DMS79 treated with DMSO at 0.1 percent for 48 hours (cell line): ENCODE measurements around the gene NUP210.

Experiments
- DNase-seq: peaks from one replicate; lab custom pipeline; 2025; lab: John Stamatoyannopoulos, UW

Gene NUP210

DNA sequence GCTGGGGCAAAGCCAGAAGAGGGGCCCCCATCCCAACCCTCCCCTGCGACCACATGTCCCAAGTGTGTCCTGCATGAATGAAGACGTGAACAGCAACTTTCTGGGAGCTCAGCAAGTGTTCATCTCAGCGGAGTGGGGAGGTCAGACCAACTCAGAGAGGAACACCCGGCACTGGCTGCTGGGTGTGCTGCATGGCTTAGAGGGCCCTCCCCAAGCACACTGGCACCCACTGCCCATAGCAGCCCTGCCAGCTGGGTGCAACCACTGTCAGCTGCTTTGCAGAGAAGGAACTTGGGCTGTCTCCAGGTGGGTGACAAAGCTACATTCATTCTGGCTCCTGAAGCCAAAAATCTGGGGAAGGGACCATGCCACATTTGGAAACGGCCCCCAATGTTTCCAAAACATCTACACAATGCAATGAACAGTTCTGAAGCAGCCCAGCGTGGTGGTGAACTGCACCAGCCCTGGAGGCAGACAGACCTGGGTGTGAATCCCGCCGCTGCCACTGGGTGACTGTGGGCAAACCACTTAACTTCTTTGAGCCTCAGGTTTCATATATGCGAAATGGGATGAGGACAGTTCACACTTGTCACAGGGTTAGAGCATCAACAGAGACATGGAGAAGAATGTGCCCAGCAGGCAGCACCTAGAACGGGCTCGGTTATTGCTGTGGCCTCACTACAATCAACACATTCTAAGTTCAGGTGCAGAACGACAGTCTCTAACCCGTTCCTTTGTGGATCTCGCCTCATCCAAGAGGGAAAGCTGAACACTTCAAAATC, 145.4 kb downstream of the NUP210 start:
- no peak for DNase-seq

DNA sequence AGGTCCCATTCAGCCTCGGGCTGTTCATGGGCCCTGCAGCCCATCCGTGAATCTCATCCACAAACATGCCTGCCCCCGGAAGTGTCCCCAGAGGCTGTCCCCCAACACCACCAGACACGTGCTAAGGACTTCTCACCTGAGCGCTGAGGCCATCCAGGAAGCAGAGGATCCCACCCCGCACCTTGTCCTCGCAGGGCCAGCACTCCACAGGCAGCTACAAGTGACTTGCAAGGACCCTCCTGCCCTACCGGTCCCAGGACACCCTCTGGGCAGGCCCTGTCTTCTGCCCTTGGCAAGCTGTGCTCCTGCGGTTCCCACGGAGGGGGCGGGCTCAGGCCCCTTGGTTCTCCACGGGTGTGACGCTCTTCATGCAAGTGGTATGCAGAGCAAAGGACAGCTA, 146.0 kb downstream of the NUP210 start:
- DNase-seq: no peak

DNA sequence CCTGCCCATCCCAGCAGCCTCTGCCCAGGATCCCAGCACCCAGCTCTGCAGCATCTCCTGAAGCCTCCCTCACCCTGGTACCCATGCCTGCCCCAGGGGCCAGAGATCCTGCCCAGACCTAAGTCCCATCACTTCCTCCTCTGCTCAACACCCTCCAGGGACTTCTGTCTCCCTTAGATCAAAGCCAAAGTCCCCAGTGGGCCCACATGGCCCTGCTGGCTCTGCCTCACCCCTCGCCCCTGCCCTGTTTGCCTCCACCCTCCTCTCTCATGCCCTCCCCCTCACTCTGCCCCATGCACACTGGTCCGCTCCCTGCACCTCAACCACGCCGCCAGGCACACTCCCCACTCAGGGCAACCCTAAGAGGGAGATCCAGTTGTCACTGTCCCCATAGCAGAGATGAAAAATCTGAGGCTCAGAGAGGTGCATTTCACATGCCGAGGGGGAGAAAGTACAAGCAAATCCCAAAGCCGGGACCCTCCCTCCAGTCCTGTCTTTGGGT, 146.5 kb downstream of the NUP210 start:
- DNase-seq: no peak

- no peak for DNase-seq
These were observed 147.1 kb downstream of the NUP210 start for GRCh38 chr3:13272831-13273603.

DNA sequence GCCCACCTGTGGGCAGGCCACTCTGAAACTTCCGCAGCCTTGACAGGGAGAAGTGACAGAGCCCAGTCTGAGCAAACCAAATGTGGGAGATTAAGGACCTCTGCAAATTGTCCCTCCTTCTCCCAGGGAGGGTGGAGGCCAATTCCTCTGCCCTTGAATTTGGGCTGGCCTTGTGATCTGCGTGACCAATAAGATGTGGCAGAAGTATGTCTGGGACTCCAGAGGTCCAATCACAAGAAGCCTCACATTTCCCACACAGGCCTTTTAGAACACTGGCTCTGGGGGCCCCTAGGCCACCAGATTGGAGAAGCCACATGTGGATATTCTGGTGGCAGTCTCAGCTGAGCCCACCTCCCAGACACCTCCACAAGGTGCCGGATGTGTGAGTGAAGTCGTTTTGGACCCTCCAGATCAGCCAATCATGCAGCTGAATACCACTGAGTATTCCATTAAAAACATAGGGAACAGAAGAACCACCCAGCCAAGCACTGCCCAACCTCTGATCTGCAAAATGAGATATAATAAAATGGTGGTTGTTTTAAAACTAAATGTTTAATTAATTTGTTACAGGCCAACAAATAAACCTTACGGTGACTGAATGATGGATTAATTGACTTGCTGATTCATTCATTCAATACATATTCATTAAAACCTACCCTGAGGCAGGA, 150.3 kb downstream of the NUP210 start:
- no peak for DNase-seq

DNA sequence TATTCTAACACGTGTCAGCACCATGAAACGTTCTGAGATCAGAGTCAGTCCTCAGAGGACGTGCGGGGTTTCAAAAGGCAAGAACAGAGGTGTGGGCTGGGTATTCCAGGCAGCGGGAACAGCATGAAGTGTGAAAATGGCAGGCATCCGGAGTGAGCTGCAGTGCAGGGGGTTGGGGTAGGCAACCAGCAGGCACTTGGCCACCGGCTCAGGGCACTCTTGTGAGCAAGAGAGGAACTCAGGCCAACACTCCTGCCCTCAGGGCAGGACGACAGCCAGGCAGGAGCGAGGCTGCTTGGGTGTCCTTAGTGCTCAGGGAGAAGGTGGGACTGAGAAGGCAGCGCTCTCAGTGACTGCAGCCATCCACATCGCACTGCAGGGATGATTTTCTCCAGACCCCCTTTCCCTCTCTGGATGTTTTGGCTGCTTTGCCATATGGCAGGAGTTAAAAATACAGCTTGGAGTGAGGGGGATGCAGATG, 151.1 kb downstream of the NUP210 start:
- DNase-seq: no peak

- no peak for DNase-seq
These were observed 152.0 kb downstream of the NUP210 start for GRCh38 chr3:13268120-13268519.

DNA sequence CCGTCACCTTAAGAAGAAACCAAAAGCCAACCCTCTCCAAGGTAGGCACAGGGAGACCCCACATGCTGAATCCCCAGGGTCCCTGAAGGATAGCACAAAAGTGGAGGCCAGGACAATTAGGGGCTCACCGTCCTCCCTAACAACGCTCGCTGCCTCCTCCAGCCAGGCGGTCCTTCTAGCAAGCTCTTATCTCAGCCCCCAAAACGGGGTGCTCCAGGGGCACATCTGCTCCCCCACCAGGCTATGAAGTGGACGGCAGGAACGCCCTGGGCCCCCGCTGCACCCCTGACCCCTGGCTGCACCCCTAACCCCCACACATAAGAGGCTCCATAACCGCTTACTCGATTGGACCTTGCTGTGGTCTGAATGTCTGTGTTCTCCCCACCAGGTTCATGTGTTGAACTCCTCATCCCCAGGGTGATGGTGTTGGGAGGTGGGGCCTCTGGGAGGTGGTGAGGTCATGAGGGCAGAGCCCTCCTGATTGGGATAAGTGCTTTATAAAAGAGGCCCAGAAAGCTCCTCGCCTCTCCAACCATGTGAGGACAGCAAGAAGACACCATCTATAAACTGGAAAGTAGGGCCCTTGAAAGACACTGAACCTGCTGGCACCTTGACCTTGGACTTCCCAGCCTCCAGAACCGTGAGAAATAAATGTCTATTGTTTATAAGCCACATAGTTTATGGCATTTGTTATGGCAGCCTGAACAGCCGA, 153.3 kb downstream of the NUP210 start:
- DNase-seq: no peak
